Heart left ventricle (tissue), 13 donors: ENCODE measurements around the gene MTMR2.

ENCODE experiments used
- POLR2A ChIP-seq, 2 donors: fragments of 450-650 bp; IDR thresholded peaks; one replicate each; pipeline ENCODE4 v1.6.1; 2017; ENCODE audit warnings: antibody characterized with exemption in 2 of 2, mild to moderate bottlenecking in 2 of 2, moderate library complexity in 2 of 2
- TF ChIP-seq, protein P1 (sequence below), 12 donors: fragments of 200-600 bp; sonication (generic) in 4 of 12; IDR thresholded peaks; one replicate each; pipeline versions ENCODE4 v1.5.0 to v1.8.0; 2018 to 2022; ENCODE audit warnings: antibody characterized with exemption in 12 of 12, mild to moderate bottlenecking in 5 of 12
- donor health status: ischemic (EF 13 %, LVEDD 7.1; RV severe dilation, severe dysfunction).
- donor health status: DM: no; HTN: yes; CAD: no.
- donor health status: DM: no; HTN: no; CAD: no.
- donor health status: ischemic (EF 25% LVEDD 6.9; RV normal size, moderate dysfunction).
- donor health status: ischemic (EF 25% LVEDD 5.7; RV mildly dilated, moderate dysfunction).
- donor health status: ischemic (EF 35%, LVEDD 5.7; RV mildly dilated, moderate dysfunction).
- donor health status: nonischemic (EF 11% LVEDD 7.7; RV severe dilation, severe dysfunction).
- donor health status: DM: yes; HTN: yes; CAD: no.
- donor health status: PGD.
- donor health status: ischemic (EF 29% LVEDD 5.4; RV normal size, mild dysfunction).
- donor health status: nonischemic (EF 23%, LVEDD 6.1; RV moderate dilation, normal function).

DNA sequence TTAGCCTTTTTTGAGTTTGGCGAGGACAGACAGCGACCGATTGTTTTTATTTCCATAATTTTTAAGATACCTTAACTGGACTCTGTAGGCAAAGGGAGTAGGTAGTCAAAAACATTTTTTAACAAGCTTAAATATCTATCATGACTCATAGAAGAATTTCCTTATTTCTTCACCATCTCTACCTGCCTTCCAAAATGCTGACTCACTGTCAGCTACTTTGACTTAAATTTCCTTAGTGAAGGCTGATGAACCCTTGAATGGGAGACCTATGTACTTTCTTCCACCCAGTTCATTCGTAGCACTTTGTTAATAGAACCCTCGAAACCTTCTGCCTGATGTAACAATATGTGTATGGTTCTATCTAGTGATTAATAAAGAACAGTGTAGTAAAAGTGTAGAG, 1.1 kb upstream of the MTMR2 start:
- TF ChIP-seq, protein P1, sequence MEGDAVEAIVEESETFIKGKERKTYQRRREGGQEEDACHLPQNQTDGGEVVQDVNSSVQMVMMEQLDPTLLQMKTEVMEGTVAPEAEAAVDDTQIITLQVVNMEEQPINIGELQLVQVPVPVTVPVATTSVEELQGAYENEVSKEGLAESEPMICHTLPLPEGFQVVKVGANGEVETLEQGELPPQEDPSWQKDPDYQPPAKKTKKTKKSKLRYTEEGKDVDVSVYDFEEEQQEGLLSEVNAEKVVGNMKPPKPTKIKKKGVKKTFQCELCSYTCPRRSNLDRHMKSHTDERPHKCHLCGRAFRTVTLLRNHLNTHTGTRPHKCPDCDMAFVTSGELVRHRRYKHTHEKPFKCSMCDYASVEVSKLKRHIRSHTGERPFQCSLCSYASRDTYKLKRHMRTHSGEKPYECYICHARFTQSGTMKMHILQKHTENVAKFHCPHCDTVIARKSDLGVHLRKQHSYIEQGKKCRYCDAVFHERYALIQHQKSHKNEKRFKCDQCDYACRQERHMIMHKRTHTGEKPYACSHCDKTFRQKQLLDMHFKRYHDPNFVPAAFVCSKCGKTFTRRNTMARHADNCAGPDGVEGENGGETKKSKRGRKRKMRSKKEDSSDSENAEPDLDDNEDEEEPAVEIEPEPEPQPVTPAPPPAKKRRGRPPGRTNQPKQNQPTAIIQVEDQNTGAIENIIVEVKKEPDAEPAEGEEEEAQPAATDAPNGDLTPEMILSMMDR (IDR thresholded peaks at IDR 0.05): no peak
- TF ChIP-seq POLR2A (IDR thresholded peaks at IDR 0.05): no peak
